Measurements from ENCODE around the gene MECP2. TPM values are rescaled to one million over a fixed set of nuclear protein-coding genes. Genes with fewer than 3 reads are reported as not detected.

The MECP2 gene
- total and polyA plus RNA-seq, 2 of the 13 experiments (the other 11 are each of a cell fraction or from before 2014, with no cell fraction given) = 7.9 to 18.1 TPM

DNA sequence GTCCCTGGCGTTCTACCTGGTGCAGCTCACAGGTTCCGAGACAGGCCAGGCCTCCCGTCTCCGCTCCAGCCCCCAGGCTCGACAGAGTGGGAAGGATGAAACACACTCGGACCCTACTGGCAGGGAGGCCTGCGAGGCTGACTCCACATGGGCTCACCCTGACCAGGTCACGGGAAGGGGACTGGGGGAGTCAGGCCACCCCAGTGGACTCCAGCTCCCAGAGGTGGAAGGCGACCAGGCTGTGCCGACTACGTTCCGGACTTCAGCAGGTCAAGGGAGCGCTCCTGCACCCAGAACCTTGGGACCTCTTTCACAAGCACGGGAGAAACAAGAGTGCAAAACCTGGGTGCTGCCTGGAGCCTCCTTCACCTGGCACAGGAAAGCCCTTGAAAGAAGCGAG, 73.2 kb downstream of the MECP2 start:
- no peak for ATAC-seq
- Histone ChIP-seq H4K20me1 (ENCODE audit: insufficient read depth, low read length) (no peaks in the 10 kb centered on the region), H3K27ac (ENCODE audit: extremely low read length, insufficient read depth, low read length) (no peak overlapping the region), H3K79me2 (ENCODE audit: insufficient read depth, low read length) (peaks cover under 1% of the 10 kb centered on the region), H3K4me1 (ENCODE audit: insufficient read depth, low read length) (peaks cover 35% of the 10 kb centered on the region), H3K27me3 (ENCODE audit: control insufficient read depth in 1 of 2, insufficient read depth in 2 of 2, low read length in 2 of 2) (no peaks in the 10 kb centered on the region), H3K9me3 (ENCODE audit: low read length) (no peaks in the 10 kb centered on the region), H3K4me3 (replicated peaks in 1 of 3; ENCODE audit: insufficient read depth in 1 of 3, low read depth in 2 of 3, low read length in 3 of 3) (no peak overlapping the region), H3K4me2 (ENCODE audit: low read depth, low read length) (no peak overlapping the region), H3K9ac (ENCODE audit: insufficient read depth, low read depth, low read length) (no peak overlapping the region), H2AFZ (ENCODE audit: low read length) (no peak overlapping the region), H3K36me3 (replicated peaks in 1 of 2; ENCODE audit: control insufficient read depth in 1 of 2, insufficient read depth in 2 of 2, low read length in 2 of 2) (peaks cover 0 to 2% of the 10 kb centered on the region in 2 experiments; a peak in 2 of 5 replicates)
- no TSS peak for BruUV-seq (replicated peaks)
- WGBS (ENCODE audit: low lambda C conversion rate) = 100% methylated on average over 4 of the region's 15 CpGs
- TF ChIP-seq SP2 (CRISPR knock-in tag; IDR thresholded peaks at IDR 0.05) (no peak), HNRNPH1 (optimal IDR thresholded peaks at IDR 0.05; ENCODE audit: low read depth, low read length) (no peak)
- FAIRE-seq = no peak
- in situ Hi-C loops (cut with HindIII; ENCODE audit: extremely low pct_ligation_motif_present, low pct_unique_long_range_greater_than_20kb) = no loop called here
- DNase-seq (ENCODE audit: low spot score) = no peak
- ChIA-PET CTCF (ENCODE audit: low intra/inter-chr PET ratio, low total read pairs) (no interaction called here), POLR2A (interaction anchor here (1.3 kb wide), 1 partner anchor 14 kb away, joined by 3 read pairs; no protein-coding TSS in a partner anchor)
- intact Hi-C loops (cut with micrococcal nuclease; ENCODE audit: unreplicated experiment) = no loop called here

DNA sequence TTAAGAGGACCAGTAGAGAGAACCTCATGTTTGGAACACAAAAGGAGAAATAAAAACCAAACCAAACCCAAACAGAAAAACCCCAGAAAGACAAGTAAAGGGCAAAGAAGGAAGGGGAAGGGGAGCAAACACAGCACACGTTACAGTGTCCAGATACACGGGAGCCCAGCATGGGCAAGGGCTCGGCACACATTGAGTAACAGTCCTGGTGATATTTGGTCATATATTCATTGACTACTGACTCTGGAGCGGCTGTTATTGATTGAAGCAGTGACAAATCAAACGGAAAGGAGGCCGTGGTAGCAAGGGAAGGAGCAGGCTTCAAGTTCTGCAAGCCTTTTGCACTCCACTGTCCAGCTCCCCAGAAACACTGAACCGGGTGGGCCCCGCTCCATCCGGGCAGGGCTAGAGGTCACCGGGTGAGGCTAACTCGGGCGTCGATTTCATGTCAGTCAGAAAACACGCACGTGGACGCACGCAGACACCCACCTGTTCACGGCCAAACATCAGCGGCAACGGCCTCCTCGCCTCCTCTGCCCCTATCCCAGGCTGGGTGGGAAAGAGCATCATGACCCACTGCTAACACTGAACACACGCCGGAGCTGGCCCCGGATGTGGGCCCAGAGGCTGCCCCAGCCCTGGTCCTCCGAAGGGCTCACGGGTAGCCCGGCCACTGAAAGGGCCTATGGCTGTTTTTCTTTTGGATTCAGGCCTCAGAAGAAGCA, 74.1 kb downstream of the MECP2 start:
- peak; percentile 37 for FAIRE-seq
- H3K4me3 ChIP-seq (replicated peaks in 1 of 3; ENCODE audit: insufficient read depth in 1 of 3, low read depth in 2 of 3, low read length in 3 of 3) = no peak overlapping the region
- peak overlapping the region; percentile 44 for H3K27ac ChIP-seq (ENCODE audit: extremely low read length, insufficient read depth, low read length)
- WGBS (ENCODE audit: low lambda C conversion rate) = 24% methylated on average over 3 of the region's 27 CpGs
- peak overlapping the region; percentile 12; the same call in 1 of the 2 replicates for H3K4me2 ChIP-seq (ENCODE audit: low read depth, low read length)
- H3K27me3 ChIP-seq (ENCODE audit: control insufficient read depth in 1 of 2, insufficient read depth in 2 of 2, low read length in 2 of 2) = no peaks in the 10 kb centered on the region
- no peaks in the 10 kb centered on the region for H3K9me3 ChIP-seq (ENCODE audit: low read length)
- peaks cover 0 to under 1% of the 10 kb centered on the region in 2 experiments; a peak in 1 of 5 replicates for H3K36me3 ChIP-seq (replicated peaks in 1 of 2; ENCODE audit: control insufficient read depth in 1 of 2, insufficient read depth in 2 of 2, low read length in 2 of 2)
- peak; percentile 27 for ATAC-seq
- H3K4me1 ChIP-seq (ENCODE audit: insufficient read depth, low read length) = peaks cover 36% of the 10 kb centered on the region
- H2AFZ ChIP-seq (ENCODE audit: low read length) = no peak overlapping the region
- CTCF ChIA-PET (ENCODE audit: low intra/inter-chr PET ratio, low total read pairs) = no interaction called here
- intact Hi-C loops (cut with micrococcal nuclease; ENCODE audit: unreplicated experiment) = no loop called here
- peaks cover 9% of the 10 kb centered on the region for H3K79me2 ChIP-seq (ENCODE audit: insufficient read depth, low read length)
- no TSS peak for BruUV-seq (replicated peaks)
- H4K20me1 ChIP-seq (ENCODE audit: insufficient read depth, low read length) = no peaks in the 10 kb centered on the region
- peak; percentile 38; the same call in 1 of the 2 replicates for TF ChIP-seq GABPB1 (CRISPR knock-in tag; IDR thresholded peaks at IDR 0.05)
- TF ChIP-seq MBNL3 (CRISPR knock-in tag; conservative IDR thresholded peaks at IDR 0.05) = no peak
- TF ChIP-seq ZNF768 (CRISPR knock-in tag; IDR thresholded peaks at IDR 0.05) = no peak
- TF ChIP-seq, protein P1, sequence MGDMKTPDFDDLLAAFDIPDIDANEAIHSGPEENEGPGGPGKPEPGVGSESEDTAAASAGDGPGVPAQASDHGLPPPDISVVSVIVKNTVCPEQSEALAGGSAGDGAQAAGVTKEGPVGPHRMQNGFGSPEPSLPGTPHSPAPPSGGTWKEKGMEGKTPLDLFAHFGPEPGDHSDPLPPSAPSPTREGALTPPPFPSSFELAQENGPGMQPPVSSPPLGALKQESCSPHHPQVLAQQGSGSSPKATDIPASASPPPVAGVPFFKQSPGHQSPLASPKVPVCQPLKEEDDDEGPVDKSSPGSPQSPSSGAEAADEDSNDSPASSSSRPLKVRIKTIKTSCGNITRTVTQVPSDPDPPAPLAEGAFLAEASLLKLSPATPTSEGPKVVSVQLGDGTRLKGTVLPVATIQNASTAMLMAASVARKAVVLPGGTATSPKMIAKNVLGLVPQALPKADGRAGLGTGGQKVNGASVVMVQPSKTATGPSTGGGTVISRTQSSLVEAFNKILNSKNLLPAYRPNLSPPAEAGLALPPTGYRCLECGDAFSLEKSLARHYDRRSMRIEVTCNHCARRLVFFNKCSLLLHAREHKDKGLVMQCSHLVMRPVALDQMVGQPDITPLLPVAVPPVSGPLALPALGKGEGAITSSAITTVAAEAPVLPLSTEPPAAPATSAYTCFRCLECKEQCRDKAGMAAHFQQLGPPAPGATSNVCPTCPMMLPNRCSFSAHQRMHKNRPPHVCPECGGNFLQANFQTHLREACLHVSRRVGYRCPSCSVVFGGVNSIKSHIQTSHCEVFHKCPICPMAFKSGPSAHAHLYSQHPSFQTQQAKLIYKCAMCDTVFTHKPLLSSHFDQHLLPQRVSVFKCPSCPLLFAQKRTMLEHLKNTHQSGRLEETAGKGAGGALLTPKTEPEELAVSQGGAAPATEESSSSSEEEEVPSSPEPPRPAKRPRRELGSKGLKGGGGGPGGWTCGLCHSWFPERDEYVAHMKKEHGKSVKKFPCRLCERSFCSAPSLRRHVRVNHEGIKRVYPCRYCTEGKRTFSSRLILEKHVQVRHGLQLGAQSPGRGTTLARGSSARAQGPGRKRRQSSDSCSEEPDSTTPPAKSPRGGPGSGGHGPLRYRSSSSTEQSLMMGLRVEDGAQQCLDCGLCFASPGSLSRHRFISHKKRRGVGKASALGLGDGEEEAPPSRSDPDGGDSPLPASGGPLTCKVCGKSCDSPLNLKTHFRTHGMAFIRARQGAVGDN (CRISPR knock-in tag; IDR thresholded peaks at IDR 0.05) = peak; percentile 64
- no peak for TF ChIP-seq ZNF414 (CRISPR knock-in tag; IDR thresholded peaks at IDR 0.05)
- no peak for TF ChIP-seq ZNF549 (CRISPR knock-in tag; IDR thresholded peaks at IDR 0.05)
- TF ChIP-seq GATAD2A (CRISPR knock-in tag; IDR thresholded peaks at IDR 0.05) = 0 out of 2 replicates have a peak, but pooled peaks have one; percentile 17
- peak; percentile 19; the same call in 1 of the 2 replicates for TF ChIP-seq CEBPB (IDR thresholded peaks at IDR 0.05; ENCODE audit: borderline replicate concordance, low read depth, low read length)
- TF ChIP-seq AGO2 (optimal IDR thresholded peaks at IDR 0.05; ENCODE audit: low read depth, low read length) = peak; percentile 22
- POLR2A ChIA-PET = no interaction called here
- in situ Hi-C loops (cut with HindIII; ENCODE audit: extremely low pct_ligation_motif_present, low pct_unique_long_range_greater_than_20kb) = no loop called here
- no peak for DNase-seq (ENCODE audit: low spot score)
- no peak overlapping the region for H3K9ac ChIP-seq (ENCODE audit: insufficient read depth, low read depth, low read length)
